ENCODE data around the gene VKORC1.
A peak's percentile ranks its signal among the peaks of the same experiment; 100 is the strongest.

VKORC1 gene

DNA sequence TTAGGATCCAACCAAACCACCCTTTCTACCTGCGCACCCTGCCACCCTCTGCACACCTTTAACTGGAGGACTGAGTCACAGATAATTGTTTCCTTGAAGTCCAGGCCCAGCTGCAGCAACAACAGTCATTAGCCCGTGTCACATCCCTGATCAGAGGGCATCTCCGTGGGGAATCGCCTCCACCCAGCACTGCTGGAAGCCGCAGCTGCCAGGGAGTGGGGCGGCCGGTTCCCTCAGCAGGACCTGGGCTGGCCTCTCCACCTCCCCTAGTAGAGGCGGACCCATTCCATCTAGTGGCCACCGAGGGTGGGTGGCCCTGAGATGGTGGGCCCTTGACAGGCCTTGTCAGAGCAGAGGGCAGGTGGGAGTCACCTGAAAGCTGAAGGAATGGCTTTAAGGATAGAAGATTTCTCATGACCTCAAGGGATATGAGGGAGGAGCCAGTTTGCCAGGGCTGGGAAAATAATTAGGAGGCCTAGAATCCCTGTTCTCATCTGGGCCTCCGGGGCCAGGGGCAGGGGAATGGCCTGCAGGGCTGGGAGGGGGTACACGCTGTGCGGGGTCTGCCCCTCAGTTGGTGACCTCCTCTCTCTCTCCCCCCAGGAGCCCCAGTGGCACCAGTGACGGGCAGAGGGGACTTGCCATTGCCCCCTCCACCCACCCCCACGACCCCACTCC lies 12.1 kb downstream of the VKORC1 start:
- DNase-seq (ENCODE audit: low read depth), result no peak

DNA sequence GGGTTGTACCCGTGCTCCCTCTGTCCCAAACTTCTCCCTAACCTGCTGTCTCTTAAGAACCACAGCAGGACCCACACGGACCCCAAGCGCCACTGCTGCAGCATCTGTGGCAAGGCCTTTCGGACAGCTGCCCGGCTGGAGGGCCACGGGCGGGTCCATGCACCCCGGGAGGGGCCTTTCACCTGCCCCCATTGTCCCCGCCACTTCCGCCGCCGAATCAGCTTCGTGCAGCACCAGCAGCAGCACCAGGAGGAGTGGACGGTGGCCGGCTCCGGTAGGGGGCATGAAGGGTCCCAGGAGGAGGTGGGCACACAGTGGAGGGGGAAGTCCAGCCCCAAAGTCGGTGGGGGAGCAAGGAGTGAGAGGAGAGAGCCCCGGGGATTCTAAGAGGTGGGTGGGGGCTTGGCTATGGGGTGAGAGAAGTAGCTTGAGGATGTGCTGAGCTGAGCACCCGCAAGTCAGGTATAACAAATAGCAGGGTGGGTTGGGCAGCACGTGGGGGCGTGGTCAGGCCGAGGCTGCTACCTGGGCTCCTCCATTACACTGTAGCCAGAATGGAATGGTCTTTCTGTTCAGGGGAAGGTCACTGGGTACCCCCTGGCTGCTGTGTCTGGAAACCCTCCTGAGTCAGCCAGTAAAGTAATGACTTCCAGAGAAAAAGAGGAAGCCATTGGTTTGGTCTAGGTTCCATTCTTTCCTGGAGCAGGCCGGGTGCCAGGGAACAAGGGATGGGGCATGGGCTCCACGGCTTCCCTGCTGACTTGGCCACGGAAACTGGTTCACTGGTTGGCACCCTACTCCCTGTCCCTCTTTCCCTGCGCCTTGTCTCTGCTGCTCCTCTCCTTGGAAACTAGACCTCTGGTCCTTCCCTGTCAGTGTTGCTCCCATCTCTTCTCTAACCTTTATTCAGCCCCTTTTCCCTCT lies 12.9 kb downstream of the VKORC1 start:
- no peak for DNase-seq (ENCODE audit: low read depth)

DNA sequence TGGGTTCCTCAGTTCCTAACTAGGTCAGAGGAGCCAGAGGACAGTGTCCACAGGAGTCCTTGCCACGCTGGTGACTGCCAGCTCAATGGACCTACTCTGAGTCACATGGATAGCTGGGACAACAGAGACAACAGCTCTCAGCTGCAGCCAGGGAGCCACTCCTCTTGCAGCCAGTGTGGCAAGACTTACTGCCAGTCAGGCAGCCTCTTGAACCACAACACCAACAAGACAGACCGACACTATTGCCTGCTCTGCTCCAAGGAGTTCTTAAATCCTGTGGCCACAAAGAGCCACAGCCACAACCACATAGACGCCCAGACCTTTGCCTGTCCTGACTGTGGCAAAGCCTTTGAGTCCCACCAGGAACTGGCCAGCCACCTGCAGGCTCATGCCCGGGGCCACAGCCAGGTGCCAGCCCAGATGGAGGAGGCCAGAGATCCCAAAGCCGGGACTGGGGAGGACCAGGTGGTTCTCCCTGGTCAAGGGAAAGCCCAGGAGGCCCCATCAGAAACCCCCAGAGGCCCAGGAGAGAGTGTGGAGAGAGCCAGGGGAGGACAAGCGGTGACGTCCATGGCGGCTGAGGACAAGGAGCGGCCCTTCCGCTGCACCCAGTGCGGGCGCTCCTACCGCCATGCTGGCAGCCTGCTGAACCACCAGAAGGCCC lies 13.7 kb downstream of the VKORC1 start:
- DNase-seq (ENCODE audit: low read depth), result no peak

DNA sequence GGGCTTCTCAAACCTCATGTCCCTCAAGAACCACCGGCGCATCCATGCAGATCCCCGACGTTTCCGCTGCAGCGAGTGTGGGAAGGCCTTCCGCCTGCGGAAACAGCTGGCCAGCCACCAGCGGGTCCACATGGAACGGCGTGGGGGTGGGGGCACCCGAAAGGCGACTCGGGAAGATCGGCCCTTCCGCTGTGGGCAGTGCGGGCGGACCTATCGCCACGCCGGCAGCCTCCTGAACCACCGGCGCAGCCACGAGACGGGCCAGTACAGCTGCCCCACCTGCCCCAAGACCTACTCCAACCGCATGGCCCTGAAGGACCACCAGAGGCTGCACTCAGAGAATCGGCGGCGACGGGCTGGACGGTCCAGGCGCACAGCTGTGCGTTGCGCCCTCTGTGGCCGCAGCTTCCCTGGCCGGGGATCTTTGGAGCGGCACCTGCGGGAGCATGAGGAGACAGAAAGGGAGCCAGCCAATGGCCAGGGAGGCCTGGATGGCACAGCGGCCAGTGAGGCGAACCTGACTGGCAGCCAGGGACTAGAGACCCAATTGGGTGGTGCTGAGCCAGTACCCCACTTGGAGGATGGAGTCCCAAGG lies 14.5 kb downstream of the VKORC1 start:
- no peak for DNase-seq (ENCODE audit: low read depth)

DNA sequence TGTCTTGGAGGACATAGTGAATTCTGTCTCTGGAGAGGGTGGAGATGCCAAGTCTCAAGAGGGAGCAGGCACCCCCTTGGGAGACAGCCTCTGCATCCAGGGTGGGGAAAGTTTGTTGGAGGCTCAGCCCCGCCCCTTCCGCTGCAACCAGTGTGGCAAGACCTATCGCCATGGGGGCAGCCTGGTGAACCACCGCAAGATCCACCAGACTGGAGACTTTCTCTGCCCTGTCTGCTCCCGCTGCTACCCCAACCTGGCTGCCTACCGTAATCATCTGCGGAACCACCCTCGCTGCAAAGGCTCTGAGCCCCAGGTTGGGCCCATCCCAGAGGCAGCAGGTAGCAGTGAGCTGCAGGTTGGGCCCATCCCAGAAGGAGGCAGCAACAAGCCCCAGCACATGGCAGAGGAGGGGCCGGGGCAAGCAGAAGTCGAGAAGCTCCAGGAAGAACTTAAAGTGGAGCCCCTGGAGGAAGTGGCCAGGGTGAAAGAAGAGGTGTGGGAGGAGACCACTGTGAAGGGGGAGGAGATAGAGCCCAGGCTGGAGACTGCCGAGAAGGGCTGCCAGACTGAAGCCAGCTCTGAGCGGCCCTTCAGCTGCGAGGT lies 15.2 kb downstream of the VKORC1 start:
- no peak for DNase-seq (ENCODE audit: low read depth)

DNA sequence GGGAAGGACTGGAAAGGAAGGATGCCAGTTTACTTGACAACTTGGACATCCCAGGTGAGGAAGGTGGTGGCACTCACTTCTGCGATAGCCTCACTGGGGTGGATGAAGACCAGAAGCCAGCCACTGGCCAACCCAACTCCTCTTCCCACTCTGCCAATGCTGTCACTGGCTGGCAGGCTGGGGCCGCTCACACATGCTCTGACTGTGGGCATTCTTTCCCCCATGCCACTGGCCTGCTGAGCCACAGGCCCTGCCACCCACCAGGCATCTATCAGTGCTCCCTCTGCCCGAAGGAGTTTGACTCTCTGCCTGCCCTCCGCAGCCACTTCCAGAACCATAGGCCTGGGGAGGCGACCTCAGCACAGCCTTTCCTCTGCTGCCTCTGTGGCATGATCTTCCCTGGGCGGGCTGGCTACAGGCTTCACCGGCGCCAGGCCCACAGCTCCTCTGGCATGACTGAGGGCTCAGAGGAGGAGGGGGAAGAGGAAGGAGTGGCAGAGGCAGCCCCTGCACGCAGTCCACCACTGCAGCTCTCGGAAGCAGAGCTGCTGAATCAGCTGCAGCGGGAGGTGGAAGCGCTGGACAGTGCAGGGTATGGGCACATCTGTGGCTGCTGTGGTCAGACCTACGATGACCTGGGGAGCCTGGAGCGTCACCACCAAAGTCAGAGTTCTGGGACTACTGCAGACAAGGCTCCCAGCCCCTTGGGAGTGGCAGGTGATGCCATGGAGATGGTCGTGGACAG lies 15.8 kb downstream of the VKORC1 start:
- no peak for DNase-seq (ENCODE audit: low read depth)

DNA sequence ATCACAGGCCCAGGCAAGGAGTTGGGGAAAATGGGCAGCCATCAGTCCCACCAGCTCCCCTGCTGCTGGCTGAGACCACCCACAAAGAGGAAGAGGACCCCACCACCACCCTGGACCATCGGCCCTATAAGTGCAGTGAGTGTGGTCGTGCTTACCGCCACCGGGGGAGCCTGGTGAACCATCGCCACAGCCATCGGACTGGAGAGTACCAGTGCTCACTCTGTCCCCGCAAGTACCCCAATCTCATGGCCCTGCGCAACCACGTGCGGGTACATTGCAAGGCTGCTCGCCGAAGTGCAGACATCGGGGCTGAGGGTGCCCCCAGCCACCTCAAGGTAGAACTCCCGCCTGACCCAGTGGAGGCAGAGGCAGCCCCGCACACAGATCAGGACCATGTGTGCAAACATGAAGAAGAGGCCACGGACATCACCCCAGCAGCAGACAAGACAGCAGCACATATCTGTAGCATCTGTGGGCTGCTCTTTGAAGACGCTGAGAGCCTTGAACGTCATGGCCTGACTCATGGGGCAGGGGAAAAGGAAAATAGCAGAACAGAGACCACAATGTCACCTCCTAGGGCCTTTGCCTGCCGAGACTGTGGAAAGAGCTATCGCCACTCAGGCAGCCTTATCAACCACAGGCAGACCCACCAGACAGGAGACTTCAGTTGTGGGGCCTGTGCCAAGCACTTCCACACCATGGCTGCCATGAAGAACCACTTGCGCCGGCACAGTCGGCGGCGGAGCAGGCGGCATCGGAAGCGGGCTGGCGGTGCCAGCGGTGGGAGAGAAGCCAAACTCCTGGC lies 16.8 kb downstream of the VKORC1 start:
- DNase-seq (ENCODE audit: low read depth), result no peak

DNA sequence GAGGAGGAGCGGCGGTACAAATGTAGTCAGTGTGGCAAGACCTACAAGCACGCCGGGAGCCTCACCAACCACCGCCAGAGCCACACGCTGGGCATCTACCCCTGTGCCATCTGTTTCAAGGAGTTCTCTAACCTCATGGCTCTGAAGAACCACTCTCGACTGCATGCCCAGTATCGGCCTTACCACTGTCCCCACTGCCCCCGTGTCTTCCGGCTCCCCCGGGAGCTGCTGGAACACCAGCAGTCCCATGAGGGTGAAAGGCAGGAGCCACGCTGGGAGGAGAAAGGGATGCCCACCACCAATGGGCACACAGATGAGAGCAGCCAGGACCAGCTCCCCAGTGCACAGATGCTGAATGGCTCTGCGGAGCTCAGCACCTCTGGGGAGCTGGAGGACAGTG lies 17.6 kb downstream of the VKORC1 start:
- DNase-seq (ENCODE audit: low read depth), result no peak

DNA sequence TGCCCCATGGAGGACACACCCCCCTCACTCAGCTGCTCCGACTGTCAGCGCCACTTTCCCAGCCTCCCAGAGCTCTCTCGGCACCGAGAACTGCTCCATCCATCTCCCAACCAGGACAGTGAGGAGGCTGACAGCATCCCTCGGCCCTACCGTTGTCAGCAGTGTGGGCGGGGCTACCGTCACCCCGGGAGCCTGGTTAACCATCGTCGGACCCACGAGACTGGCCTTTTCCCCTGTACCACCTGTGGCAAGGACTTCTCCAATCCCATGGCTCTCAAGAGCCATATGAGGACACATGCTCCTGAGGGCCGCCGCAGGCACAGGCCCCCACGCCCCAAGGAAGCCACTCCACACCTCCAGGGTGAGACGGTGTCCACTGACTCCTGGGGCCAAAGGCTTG lies 18.3 kb downstream of the VKORC1 start:
- no peak for DNase-seq (ENCODE audit: low read depth)

DNA sequence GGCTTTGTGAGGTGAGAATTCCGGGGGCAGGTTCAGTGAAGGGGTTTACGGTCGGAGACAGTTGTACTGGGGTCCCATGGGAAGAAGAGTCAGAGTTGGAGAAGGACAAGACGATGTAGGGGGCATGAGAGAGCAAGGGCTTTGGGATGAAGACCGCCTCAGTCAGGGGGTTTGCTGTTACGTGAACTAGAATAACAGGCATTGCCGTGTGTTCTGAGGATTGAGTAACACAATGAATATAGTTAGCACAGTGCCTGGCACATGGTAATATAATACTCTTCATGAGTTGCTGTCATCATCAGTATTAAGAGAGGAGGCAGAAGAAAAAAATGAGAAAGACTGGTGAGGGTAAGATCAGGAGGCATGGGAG lies 19.8 kb downstream of the VKORC1 start:
- no peak for DNase-seq (ENCODE audit: low read depth)

DNA sequence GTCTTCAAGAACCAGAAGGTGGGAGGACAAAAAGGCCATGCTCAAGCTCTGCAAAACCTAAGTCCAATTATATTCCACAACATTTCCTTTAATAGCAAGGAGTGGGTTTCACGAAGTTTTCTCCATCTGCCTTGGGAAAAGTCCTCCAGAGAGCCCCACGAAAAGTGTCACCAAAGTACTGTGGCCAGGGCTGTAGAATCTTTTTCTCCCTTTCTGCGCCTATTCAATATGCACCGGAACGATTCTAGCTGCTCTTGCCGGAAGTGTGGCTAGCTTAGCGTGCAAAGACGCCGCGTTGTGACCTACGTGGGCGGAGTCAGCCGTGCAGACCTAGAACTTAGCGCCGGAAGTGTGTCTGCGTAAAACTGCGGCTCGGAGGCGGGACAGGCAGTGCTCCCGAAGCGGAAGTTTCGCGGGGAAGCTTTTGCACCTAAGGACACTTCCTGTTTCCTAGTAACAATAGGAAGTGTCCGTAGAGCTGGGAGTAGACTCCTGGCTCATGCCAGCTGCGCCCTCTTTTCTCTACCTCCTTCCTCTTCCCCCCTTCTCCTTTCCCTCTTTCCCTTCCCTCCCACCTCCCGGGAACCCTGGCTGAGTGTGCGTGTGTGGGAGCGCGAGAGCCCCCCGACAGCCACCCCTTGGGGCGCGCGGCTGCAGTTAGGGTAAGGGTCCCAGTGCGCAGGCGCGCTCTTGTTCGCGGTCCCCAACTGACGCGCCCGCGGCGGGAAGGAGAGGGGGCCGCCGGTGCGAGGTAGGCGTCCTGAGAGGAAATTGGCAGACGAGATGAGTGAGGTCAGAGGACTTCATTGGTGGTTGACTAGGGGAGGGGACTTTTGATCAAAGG lies 20.4 kb downstream of the VKORC1 start, which contains the start of the genes ZNF646 and ZNF668:
Gene ZNF646, plus strand, starts transcription at position 453 of the 844 bp plus-strand sequence. CDS start 1,903 bp downstream, outside the sequence.
Gene ZNF668, minus strand, starts transcription at position 271 of the 844 bp plus-strand sequence. CDS start 9,781 bp downstream, outside the sequence.
- DNase-seq (ENCODE audit: low read depth), result peak; percentile 96

DNA sequence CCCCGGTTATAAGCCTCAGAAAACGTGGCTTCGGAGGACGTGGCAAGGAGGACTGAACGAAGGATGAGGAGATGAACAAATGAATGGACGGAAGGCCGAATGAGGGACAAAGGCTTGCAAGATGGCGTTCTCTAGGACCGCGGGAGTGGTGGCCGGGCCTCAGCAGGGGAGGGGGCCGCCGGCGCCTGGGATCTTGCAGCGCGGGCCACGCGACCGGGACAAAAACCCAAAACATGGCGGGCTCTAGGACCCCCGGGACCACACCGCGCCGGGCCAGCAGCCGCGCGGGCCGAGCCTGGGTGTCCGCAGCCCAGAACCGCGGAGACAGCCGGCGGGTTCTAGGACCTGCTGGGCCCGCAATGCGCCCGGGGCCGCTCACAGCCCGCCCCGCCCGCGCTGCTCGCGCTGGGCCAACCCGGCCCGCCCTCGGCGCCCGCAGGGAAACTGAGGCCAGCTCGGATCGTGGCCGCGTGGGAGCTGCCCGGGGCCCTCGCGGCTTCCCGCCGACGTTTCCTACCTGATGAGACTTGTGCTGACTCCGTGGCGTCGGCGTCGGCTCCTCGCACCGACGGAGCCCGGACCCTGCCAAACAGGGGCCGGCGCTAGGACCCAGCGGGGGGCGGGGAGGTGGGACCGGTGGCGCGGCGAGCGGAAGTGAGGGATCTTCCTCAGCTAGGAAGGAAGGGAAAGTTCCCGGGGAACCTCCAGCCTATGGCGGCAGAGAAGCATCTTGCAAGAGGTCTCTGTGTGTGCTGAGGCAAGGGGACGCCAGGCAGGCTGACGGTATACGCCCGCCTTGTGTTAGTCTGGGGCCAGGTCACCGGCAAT lies 21.2 kb downstream of the VKORC1 start:
- peak; percentile 80 for DNase-seq (ENCODE audit: low read depth)

DNA sequence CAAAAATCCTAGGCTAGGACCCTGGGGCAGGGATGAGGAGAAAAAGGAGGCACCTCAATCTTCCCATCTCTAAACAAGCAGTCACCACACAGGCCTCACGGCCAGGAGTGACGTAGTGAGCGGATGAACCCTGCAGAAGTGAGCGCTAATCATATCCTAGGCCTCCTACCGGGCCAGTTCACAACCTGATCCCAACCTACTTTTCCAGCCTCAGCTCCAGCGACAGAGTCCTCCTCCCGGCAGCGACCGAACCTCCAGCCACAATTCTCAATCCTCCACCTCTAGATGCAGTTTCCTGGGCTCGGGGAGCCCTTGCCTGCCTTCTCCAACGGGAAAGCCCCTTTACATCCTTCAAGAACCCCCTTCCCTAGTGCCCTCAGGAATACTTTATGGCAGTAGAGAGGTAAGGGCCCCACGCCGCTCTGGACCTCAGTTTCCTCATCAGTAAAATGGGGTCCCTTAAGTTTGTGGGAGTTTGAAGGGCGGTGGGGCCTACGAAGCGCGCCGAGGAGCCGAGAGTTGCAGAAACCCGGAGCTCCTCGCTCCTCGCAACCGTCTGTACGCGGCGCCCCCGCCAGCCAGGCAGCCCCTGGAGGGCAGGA lies 22.0 kb downstream of the VKORC1 start:
- no peak for DNase-seq (ENCODE audit: low read depth)

DNA sequence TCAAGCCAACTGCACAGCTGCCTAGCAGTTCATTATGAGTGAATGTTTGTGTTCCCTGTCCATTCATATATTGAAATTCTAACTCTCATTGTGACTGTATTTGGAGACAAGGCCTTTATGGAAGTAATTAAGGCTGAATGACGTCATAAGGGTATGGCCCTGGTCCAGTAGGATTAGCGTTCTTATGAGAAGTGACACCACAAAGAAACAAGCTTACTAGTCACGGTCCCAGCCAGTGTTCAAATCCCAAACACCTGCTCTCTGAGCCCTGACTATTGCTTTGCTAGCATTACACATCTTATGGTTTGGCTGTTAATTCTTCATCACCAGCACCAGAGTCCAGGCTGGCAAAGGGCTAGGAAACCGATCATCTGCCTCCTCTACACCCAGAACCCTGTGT lies 22.7 kb downstream of the VKORC1 start:
- no peak for DNase-seq (ENCODE audit: low read depth)

DNA sequence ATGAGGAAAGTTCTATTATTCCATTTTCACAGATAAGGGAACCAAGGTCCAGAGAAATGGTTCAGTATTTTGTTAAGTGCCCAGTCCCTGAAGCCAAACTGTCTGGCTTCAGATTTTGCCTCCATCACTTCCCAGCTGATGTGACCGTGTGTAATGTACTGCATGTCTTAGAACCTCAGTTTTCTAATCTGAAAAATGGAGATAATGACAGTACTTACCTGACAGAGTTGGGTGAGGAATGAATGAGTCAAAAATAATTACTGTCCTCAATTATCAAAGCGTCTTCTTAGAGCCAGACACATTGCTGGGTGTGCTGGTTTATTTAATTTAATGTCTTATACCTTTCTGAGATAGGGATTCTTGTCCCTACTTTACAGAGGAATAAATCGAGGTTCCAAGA lies 27.3 kb downstream of the VKORC1 start:
- DNase-seq (ENCODE audit: low read depth), result no peak

DNA sequence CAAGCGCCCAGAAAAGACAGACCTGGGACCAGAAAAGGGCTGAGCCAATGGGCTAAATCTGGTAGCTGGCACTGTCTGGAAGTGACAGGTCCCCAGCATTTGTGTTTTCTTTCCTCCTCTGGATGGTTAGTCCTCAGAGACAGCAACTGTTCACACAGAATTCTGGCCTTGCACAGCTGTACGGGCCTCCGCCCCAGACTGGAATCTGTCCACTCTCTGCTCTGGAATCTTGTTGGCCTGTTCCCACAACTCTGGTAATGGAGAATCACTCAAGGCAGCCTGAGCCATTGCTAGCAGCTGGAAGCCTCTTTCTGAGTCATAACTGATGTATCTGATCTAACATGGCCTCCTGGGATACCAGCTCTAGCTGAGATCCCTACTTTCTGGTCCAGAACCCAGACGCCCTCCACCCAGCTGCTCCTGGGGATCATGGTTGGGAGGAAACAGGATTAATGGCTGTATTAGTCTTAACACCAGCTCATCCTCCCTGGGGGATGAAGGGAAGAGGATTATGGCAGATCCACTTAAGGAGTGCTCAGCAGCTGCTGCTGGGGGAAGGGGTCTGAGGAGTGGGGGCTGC lies 29.6 kb downstream of the VKORC1 start:
- DNase-seq (ENCODE audit: low read depth), result no peak

DNA sequence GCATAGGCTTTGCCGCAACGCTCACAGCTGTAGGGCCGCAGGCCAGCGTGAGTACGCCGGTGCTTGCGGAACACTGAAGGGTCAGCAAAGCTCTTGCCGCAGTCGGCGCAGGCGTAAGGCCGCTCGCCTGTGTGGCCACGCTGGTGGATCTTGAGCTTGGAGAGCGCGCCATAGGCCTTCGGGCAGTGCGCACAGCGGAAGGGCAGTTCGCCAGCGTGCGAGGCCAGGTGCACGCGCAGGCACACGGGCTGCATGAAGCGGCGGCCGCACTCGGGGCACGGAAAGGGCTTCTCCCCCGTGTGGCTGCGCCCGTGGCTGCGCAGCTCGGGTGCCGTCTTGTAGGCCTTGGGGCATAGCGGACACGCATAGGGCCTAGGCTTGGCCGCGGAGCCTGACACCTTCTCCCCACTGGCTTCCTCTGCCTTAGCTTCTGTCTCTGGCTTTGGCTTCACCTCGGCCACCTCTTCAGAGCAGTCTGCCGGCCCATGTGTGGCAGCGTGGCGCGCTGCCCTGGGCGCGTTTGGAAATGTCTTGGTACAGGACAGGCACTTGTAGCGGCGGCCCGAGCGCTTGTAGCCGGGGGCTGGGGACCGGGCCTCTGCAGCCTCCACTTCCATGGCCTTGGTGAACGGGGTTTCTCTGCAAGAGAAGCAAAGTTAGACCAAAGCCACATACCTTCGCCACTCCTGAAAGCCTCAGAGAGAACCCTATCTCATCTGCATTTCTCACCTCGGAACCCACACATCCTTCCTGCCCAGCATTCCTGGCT lies 30.6 kb downstream of the VKORC1 start:
- no peak for DNase-seq (ENCODE audit: low read depth)
